ENCODE results near the gene FUT7. TPM values are rescaled to one million over a fixed set of nuclear protein-coding genes. Genes with fewer than 3 reads are reported as not detected.

The FUT7 gene
- total RNA-seq, 1 donor from 2014 or later: not detected

GRCh38 chr9:137048655-137049543 lies 17.0 kb upstream of the FUT7 start:
- TF ChIP-seq CTCF (IDR thresholded peaks at IDR 0.05; ENCODE audit: insufficient read depth, low read length, severe bottlenecking): no peak
- Histone ChIP-seq H3K4me3 (ENCODE audit: low read depth, low read length) (no peak overlapping the region), H3K36me3 (ENCODE audit: control insufficient read depth, insufficient read depth, low read length) (no peaks in the 10 kb centered on the region), H3K27me3 (ENCODE audit: control insufficient read depth, insufficient read depth, low read length) (peaks cover 7% of the 10 kb centered on the region)
- no peak for DNase-seq (ENCODE audit: low read depth)
- FAIRE-seq: no peak

- FAIRE-seq (no peak), DNase-seq (ENCODE audit: low read depth) (peak; percentile 52)
- Histone ChIP-seq H3K27me3 (ENCODE audit: control insufficient read depth, insufficient read depth, low read length) (peaks cover 4% of the 10 kb centered on the region), H3K36me3 (ENCODE audit: control insufficient read depth, insufficient read depth, low read length) (peaks cover 3% of the 10 kb centered on the region), H3K4me3 (ENCODE audit: low read depth, low read length) (peak within 1 kb of the TSS; percentile 63)
- peak; percentile 95 for TF ChIP-seq CTCF (IDR thresholded peaks at IDR 0.05; ENCODE audit: insufficient read depth, low read length, severe bottlenecking)
Observed at GRCh38 chr9:137046088-137046787, 14.3 kb upstream of the FUT7 start, which contains the start of gene NPDC1. Gene NPDC1, minus strand, starts transcription at chr9:137046177. Its CDS starts 188 bp downstream, at chr9:137045989.

GRCh38 chr9:137045294-137046087 lies 13.6 kb upstream of the FUT7 start:
- DNase-seq (ENCODE audit: low read depth): no peak
- Histone ChIP-seq H3K4me3 (ENCODE audit: low read depth, low read length) (peak overlapping the region; percentile 63), H3K36me3 (ENCODE audit: control insufficient read depth, insufficient read depth, low read length) (peaks cover 3% of the 10 kb centered on the region), H3K27me3 (ENCODE audit: control insufficient read depth, insufficient read depth, low read length) (peaks cover 4% of the 10 kb centered on the region)
- FAIRE-seq: no peak
- TF ChIP-seq CTCF (IDR thresholded peaks at IDR 0.05; ENCODE audit: insufficient read depth, low read length, severe bottlenecking): no peak

GRCh38 chr9:137044502-137045177 lies 12.8 kb upstream of the FUT7 start:
- Histone ChIP-seq H3K36me3 (ENCODE audit: control insufficient read depth, insufficient read depth, low read length) (peaks cover 4% of the 10 kb centered on the region), H3K27me3 (ENCODE audit: control insufficient read depth, insufficient read depth, low read length) (peaks cover 4% of the 10 kb centered on the region), H3K4me3 (ENCODE audit: low read depth, low read length) (peak overlapping the region; percentile 63)
- TF ChIP-seq CTCF (IDR thresholded peaks at IDR 0.05; ENCODE audit: insufficient read depth, low read length, severe bottlenecking): no peak
- FAIRE-seq: no peak
- no peak for DNase-seq (ENCODE audit: low read depth)

GRCh38 chr9:137044037-137044436 lies 12.1 kb upstream of the FUT7 start:
- DNase-seq (ENCODE audit: low read depth) (no peak), FAIRE-seq (no peak)
- TF ChIP-seq CTCF (IDR thresholded peaks at IDR 0.05; ENCODE audit: insufficient read depth, low read length, severe bottlenecking): no peak
- Histone ChIP-seq H3K4me3 (ENCODE audit: low read depth, low read length) (no peak overlapping the region), H3K36me3 (ENCODE audit: control insufficient read depth, insufficient read depth, low read length) (peaks cover 4% of the 10 kb centered on the region), H3K27me3 (ENCODE audit: control insufficient read depth, insufficient read depth, low read length) (peaks cover 4% of the 10 kb centered on the region)
